ENCODE results near the gene TBCC. TPM values are rescaled to one million over a fixed set of nuclear protein-coding genes. Genes with fewer than 3 reads are reported as not detected.
A peak's percentile ranks its signal among the peaks of the same experiment; 100 is the strongest.

TBCC gene
- total and polyA plus RNA-seq, 9 donors, result 14.3 to 27.0 (median 16.1) TPM

DNA sequence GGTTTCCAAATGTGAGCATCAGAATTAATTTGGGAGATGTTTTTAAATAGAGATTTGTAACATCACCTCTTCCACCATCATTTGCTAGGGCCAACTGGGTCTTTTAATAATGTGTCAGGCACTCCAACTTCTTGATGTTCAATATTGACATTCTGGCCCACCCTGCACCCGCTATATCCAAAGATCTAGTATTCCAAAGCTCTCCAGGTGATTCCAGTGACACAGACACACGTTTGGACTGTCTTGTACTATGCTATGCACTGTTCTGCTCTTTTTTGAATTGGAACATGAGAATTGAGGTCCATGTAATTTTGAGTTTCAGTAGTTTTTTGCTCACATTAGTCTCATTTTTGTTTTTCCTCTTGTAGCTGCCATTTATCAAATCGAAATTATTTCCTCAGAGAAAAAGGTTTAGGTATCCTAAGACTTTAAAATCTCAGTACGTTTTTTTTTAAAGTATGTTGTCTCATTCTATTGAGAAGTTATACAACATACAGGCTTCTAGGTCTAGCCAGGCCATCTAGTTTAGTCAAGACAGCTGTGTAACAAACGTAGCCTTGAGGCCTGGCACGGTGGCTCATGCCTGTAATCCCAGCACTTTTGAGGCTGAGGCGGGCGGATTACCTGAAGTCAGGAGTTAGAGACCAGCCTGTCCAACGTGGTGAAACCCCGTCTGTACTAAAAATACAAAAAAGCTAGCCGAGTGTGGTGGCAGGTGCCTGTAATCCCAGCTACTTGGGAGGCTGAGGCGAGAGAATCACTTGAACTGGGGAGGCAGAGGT is 39.0 kb upstream of the TBCC start:
- Histone ChIP-seq H3K4me3 (ENCODE audit: low read length) (peak overlapping the region; percentile 90), H3K36me3 (ENCODE audit: control insufficient read depth, insufficient read depth, low read length) (peaks cover 4% of the 10 kb centered on the region), H3K27me3 (ENCODE audit: control insufficient read depth, insufficient read depth, low read length) (no peaks in the 10 kb centered on the region), H3K4me1 (ENCODE audit: control insufficient read depth, insufficient read depth, low read length) (peaks cover 17% of the 10 kb centered on the region), H3K27ac (ENCODE audit: low read length) (peak overlapping the region; percentile 100), H3K9me3 (replicated peaks; ENCODE audit: control insufficient read depth, low read depth, low read length) (no peaks in the 10 kb centered on the region)
- no peak for DNase-seq
- 66% methylated on average over 7 of the region's 12 CpGs for WGBS (ENCODE audit: insufficient coverage)

DNA sequence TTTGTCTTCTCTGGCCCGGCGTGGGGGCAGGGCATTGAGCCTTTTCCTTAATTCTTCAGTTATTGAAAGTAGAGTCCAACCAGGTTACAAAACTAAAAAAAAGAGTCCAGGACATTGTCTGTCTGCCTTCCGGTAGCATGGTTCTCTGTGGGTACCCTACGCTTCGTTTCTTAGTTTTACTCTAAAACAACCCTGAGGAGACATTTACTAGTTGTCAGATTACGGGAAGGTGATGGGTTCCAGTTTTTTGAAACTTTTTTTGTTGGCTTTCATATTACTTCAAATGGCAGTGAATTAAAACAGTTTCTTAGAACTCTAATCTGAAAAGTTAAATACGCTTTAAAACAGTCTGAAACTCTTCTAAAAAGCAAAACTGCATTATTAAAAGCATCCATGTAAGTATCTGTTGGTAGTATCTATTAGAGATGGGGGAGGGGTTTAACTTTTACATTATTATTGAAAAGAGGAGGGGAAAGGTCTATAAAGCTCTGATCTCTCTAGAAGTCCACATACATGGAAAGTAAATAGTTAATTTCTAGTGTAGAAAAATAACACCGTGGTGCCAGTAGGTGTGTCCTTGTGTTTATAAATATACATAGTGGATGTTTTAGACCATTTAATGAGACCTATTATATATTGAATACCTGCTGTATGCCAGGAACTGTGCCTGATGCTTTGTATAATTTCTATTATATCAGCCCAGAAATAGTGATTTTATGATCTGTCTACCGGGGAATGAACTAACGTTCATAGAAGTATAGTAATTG is 38.2 kb upstream of the TBCC start:
- peak overlapping the region; percentile 90 for H3K4me3 ChIP-seq (ENCODE audit: low read length)
- H3K4me1 ChIP-seq (ENCODE audit: control insufficient read depth, insufficient read depth, low read length), result peaks cover 17% of the 10 kb centered on the region
- H3K9me3 ChIP-seq (replicated peaks; ENCODE audit: control insufficient read depth, low read depth, low read length), result no peaks in the 10 kb centered on the region
- peak; percentile 73 for DNase-seq
- H3K36me3 ChIP-seq (ENCODE audit: control insufficient read depth, insufficient read depth, low read length), result peaks cover 4% of the 10 kb centered on the region
- 0% methylated on average over 2 of the region's 10 CpGs for WGBS (ENCODE audit: insufficient coverage)
- no peaks in the 10 kb centered on the region for H3K27me3 ChIP-seq (ENCODE audit: control insufficient read depth, insufficient read depth, low read length)
- H3K27ac ChIP-seq (ENCODE audit: low read length), result peak overlapping the region; percentile 100

DNA sequence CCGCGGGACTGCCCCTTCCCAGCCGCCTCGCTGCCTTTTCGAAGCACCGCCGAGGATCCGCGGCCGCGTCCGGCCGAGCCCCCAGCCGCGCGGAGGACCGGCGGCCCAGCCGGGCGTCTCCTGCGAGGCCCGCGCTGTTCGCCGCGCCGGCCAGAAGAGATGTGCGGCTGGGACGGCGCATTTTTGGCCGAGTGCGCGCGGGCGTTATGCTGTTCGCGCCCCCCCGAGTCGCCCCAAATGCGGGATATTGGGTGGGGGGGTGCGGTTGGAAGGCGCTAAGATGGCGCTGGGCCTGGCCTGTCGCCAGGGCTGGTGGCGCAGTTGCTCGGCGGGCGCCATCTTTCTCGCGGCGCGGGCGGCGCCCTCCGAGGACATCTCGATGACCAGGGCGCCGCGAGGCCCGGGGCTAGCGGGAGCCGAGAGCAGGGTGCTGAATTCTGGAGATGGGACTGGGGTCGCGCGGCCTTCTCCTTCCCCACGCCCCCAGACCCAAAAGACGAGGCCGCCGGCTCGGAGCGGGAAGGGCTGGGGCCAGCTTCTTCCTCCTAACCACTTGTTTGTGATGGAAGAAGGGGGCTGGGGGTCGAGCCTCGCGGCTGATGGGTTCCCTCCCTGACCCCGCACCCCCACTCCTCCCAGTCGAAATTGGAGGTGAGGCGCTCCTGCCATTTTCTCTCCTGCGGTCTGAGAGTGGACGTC is 37.4 kb upstream of the TBCC start:
- peak; percentile 92 for DNase-seq
- H3K27me3 ChIP-seq (ENCODE audit: control insufficient read depth, insufficient read depth, low read length), result no peaks in the 10 kb centered on the region
- H3K9me3 ChIP-seq (replicated peaks; ENCODE audit: control insufficient read depth, low read depth, low read length), result no peaks in the 10 kb centered on the region
- peak overlapping the region; percentile 100 for H3K27ac ChIP-seq (ENCODE audit: low read length)
- H3K4me3 ChIP-seq (ENCODE audit: low read length), result peak overlapping the region; percentile 90
- WGBS (ENCODE audit: insufficient coverage), result under 1% methylated on average over 53 of the region's 79 CpGs
- H3K36me3 ChIP-seq (ENCODE audit: control insufficient read depth, insufficient read depth, low read length), result peaks cover under 1% of the 10 kb centered on the region
- peaks cover 15% of the 10 kb centered on the region for H3K4me1 ChIP-seq (ENCODE audit: control insufficient read depth, insufficient read depth, low read length)

GRCh38 chr6:42782689-42783176 is 36.8 kb upstream of the TBCC start:
- peak overlapping the region; percentile 90 for H3K4me3 ChIP-seq (ENCODE audit: low read length)
- H3K9me3 ChIP-seq (replicated peaks; ENCODE audit: control insufficient read depth, low read depth, low read length), result no peaks in the 10 kb centered on the region
- 2% methylated on average over 17 of the region's 51 CpGs for WGBS (ENCODE audit: insufficient coverage)
- H3K36me3 ChIP-seq (ENCODE audit: control insufficient read depth, insufficient read depth, low read length), result no peaks in the 10 kb centered on the region
- H3K4me1 ChIP-seq (ENCODE audit: control insufficient read depth, insufficient read depth, low read length), result peaks cover 14% of the 10 kb centered on the region
- H3K27me3 ChIP-seq (ENCODE audit: control insufficient read depth, insufficient read depth, low read length), result no peaks in the 10 kb centered on the region
- peak overlapping the region; percentile 100 for H3K27ac ChIP-seq (ENCODE audit: low read length)
- DNase-seq, result peak; percentile 96

- Histone ChIP-seq H3K4me3 (ENCODE audit: low read length) (peak within 1 kb of the TSS; percentile 90), H3K27me3 (ENCODE audit: control insufficient read depth, insufficient read depth, low read length) (no peaks in the 10 kb centered on the region), H3K27ac (ENCODE audit: low read length) (peak within 1 kb of the TSS; percentile 100), H3K9me3 (replicated peaks; ENCODE audit: control insufficient read depth, low read depth, low read length) (no peaks in the 10 kb centered on the region), H3K4me1 (ENCODE audit: control insufficient read depth, insufficient read depth, low read length) (peaks cover 12% of the 10 kb centered on the region), H3K36me3 (ENCODE audit: control insufficient read depth, insufficient read depth, low read length) (no peaks in the 10 kb centered on the region)
- 3% methylated on average over 6 of the region's 70 CpGs for WGBS (ENCODE audit: insufficient coverage)
- peak; percentile 95 for DNase-seq
Observed at GRCh38 chr6:42781796-42782688, 36.1 kb upstream of the TBCC start, which contains the start of gene BICRAL. Gene BICRAL (plus strand): TSS chr6:42782052. CDS start chr6:42822023, 39,971 bp downstream.

GRCh38 chr6:42781546-42781795 is 35.6 kb upstream of the TBCC start:
- Histone ChIP-seq H3K9me3 (replicated peaks; ENCODE audit: control insufficient read depth, low read depth, low read length) (no peaks in the 10 kb centered on the region), H3K36me3 (ENCODE audit: control insufficient read depth, insufficient read depth, low read length) (no peaks in the 10 kb centered on the region), H3K27ac (ENCODE audit: low read length) (peak overlapping the region; percentile 86), H3K4me3 (ENCODE audit: low read length) (peak overlapping the region; percentile 49), H3K27me3 (ENCODE audit: control insufficient read depth, insufficient read depth, low read length) (no peaks in the 10 kb centered on the region), H3K4me1 (ENCODE audit: control insufficient read depth, insufficient read depth, low read length) (peaks cover 8% of the 10 kb centered on the region)
- DNase-seq, result peak; percentile 54
- no CpG with 5 or more reads among the region's 4 CpGs for WGBS (ENCODE audit: insufficient coverage)

GRCh38 chr6:42779521-42779920 is 33.6 kb upstream of the TBCC start:
- Histone ChIP-seq H3K27me3 (ENCODE audit: control insufficient read depth, insufficient read depth, low read length) (no peaks in the 10 kb centered on the region), H3K4me3 (ENCODE audit: low read length) (no peak overlapping the region), H3K36me3 (ENCODE audit: control insufficient read depth, insufficient read depth, low read length) (no peaks in the 10 kb centered on the region), H3K27ac (ENCODE audit: low read length) (no peak overlapping the region), H3K9me3 (replicated peaks; ENCODE audit: control insufficient read depth, low read depth, low read length) (no peaks in the 10 kb centered on the region), H3K4me1 (ENCODE audit: control insufficient read depth, insufficient read depth, low read length) (no peaks in the 10 kb centered on the region)
- 91% methylated on average over 6 of the region's 6 CpGs for WGBS (ENCODE audit: insufficient coverage)
- no peak for DNase-seq

- Histone ChIP-seq H3K4me1 (ENCODE audit: control insufficient read depth, insufficient read depth, low read length) (no peaks in the 10 kb centered on the region), H3K27ac (ENCODE audit: low read length) (no peak overlapping the region), H3K36me3 (ENCODE audit: control insufficient read depth, insufficient read depth, low read length) (no peaks in the 10 kb centered on the region), H3K9me3 (replicated peaks; ENCODE audit: control insufficient read depth, low read depth, low read length) (no peaks in the 10 kb centered on the region), H3K4me3 (ENCODE audit: low read length) (no peak overlapping the region), H3K27me3 (ENCODE audit: control insufficient read depth, insufficient read depth, low read length) (no peaks in the 10 kb centered on the region)
- WGBS (ENCODE audit: insufficient coverage), result 89% methylated on average over 1 of the region's 2 CpGs
- DNase-seq, result no peak
Observed at GRCh38 chr6:42778122-42778521, 32.2 kb upstream of the TBCC start.

GRCh38 chr6:42777126-42777822 is 31.4 kb upstream of the TBCC start:
- no peaks in the 10 kb centered on the region for H3K27me3 ChIP-seq (ENCODE audit: control insufficient read depth, insufficient read depth, low read length)
- no peak overlapping the region for H3K27ac ChIP-seq (ENCODE audit: low read length)
- no peaks in the 10 kb centered on the region for H3K36me3 ChIP-seq (ENCODE audit: control insufficient read depth, insufficient read depth, low read length)
- DNase-seq, result no peak
- no peak overlapping the region for H3K4me3 ChIP-seq (ENCODE audit: low read length)
- no peaks in the 10 kb centered on the region for H3K4me1 ChIP-seq (ENCODE audit: control insufficient read depth, insufficient read depth, low read length)
- WGBS (ENCODE audit: insufficient coverage), result no CpG with 5 or more reads among the region's 2 CpGs
- H3K9me3 ChIP-seq (replicated peaks; ENCODE audit: control insufficient read depth, low read depth, low read length), result no peaks in the 10 kb centered on the region
